Left ventricle myocardium inferior (tissue), 1 donor: Measurements from ENCODE around the gene PAX5. TPM values are rescaled to one million over a fixed set of nuclear protein-coding genes. Genes with fewer than 3 reads are reported as not detected.

Experiments
- DNase-seq: peaks from one replicate; pipeline ENCODE4 v3.0.0-alpha.2; 2020
- H3K27ac ChIP-seq: fragments of 200-600 bp; replicated peaks from 2 replicates; pipeline ENCODE4 v1.8.0; 2021
- H3K27me3 ChIP-seq: fragments of 200-600 bp; 2 replicates; pipeline ENCODE4 v1.8.0; 2021; ENCODE audit warnings: low read depth
- H3K36me3 ChIP-seq: fragments of 200-600 bp; 2 replicates; pipeline ENCODE4 v1.8.0; 2021
- H3K4me1 ChIP-seq: fragments of 200-600 bp; 2 replicates; pipeline ENCODE4 v1.8.0; 2021
- H3K4me3 ChIP-seq: fragments of 200-600 bp; 2 replicates; pipeline ENCODE4 v1.8.0; 2021; ENCODE audit warnings: mild to moderate bottlenecking, moderate library complexity
- H3K9me3 ChIP-seq: fragments of 200-600 bp; replicated peaks from 2 replicates; pipeline ENCODE4 v1.8.0; 2021
- intact Hi-C: fragments of 100-400 bp; cut with micrococcal nuclease; formaldehyde crosslinking; loops from one replicate; pipeline ENCODE4 v1.11.0; 2022
- total RNA-seq: library from RNA; stranded (reverse); fragmentation: NEBNext Ultra II Directional; extraction: Animal tissue kit (Norgen Biotek cat#: 25700); gene quantifications from one replicate; pipeline ENCODE4 v1.2.1, GENCODE V29; 2021
- TF ChIP-seq, protein P1 (sequence below): fragments of 200-600 bp; IDR thresholded peaks from 2 replicates; pipeline ENCODE4 v1.8.0; 2021; ENCODE audit warnings: antibody characterized with exemption, mild to moderate bottlenecking, borderline replicate concordance
- donor health status: DM: no; HTN: yes; CAD: no; lungs with severe emphysema.

Gene PAX5
- total RNA-seq, 1 donor from 2014 or later: not detected

- Histone ChIP-seq H3K27me3 (peaks cover 64% of the 10 kb centered on the region), H3K4me1 (no peaks in the 10 kb centered on the region), H3K9me3 (no peaks in the 10 kb centered on the region), H3K4me3 (no peak overlapping the region), H3K36me3 (no peaks in the 10 kb centered on the region), H3K27ac (no peak overlapping the region)
- TF ChIP-seq, protein P1, sequence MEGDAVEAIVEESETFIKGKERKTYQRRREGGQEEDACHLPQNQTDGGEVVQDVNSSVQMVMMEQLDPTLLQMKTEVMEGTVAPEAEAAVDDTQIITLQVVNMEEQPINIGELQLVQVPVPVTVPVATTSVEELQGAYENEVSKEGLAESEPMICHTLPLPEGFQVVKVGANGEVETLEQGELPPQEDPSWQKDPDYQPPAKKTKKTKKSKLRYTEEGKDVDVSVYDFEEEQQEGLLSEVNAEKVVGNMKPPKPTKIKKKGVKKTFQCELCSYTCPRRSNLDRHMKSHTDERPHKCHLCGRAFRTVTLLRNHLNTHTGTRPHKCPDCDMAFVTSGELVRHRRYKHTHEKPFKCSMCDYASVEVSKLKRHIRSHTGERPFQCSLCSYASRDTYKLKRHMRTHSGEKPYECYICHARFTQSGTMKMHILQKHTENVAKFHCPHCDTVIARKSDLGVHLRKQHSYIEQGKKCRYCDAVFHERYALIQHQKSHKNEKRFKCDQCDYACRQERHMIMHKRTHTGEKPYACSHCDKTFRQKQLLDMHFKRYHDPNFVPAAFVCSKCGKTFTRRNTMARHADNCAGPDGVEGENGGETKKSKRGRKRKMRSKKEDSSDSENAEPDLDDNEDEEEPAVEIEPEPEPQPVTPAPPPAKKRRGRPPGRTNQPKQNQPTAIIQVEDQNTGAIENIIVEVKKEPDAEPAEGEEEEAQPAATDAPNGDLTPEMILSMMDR: no peak
- intact Hi-C loops: no loop called here
- no peak for DNase-seq
These were observed 225.8 kb downstream of the PAX5 start for GRCh38 chr9:36808251-36808650.

GRCh38 chr9:36803961-36804360, 230.1 kb downstream of the PAX5 start:
- intact Hi-C loops: no loop called here
- Histone ChIP-seq H3K27me3 (peaks cover 58% of the 10 kb centered on the region), H3K4me1 (no peaks in the 10 kb centered on the region), H3K36me3 (no peaks in the 10 kb centered on the region), H3K4me3 (no peak overlapping the region), H3K9me3 (no peaks in the 10 kb centered on the region), H3K27ac (no peak overlapping the region)
- TF ChIP-seq, protein P1: no peak
- DNase-seq: no peak

DNA sequence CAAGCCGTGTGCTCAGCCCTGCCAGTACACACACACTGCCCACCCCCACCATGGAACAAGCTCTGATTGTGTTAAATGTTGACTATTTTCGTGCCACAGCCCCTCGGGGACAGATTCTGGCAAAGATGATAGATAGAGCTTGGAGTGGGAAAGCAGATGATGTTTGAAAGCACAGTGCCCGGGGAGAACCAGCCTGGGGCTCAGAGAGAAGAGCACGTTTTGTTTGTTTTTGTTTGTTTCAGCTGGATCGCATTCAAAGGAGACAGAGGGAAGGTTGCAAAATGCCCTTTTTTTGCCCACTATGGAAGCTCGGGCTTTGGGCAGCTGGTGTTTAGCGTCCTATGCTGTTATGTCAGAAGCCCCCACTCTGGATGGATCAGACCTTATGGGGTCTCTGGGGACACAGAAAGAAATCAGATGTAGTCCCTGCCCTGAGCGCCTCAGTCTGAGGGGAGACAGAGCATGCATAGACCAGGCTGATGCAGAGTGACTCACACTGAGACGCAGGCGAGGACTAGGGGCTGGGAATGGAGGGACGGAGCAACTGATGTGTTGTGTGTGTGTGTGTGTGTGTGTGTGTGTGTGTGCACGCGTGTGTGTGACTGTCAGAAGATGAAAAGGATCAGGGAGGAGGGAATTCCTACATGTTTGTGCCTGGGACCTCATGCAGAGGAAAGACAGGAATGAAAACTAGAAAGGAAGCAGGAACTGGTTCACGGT, 231.7 kb downstream of the PAX5 start:
- Histone ChIP-seq H3K4me1 (no peaks in the 10 kb centered on the region), H3K9me3 (no peaks in the 10 kb centered on the region), H3K36me3 (no peaks in the 10 kb centered on the region), H3K27me3 (peaks cover 65% of the 10 kb centered on the region), H3K4me3 (no peak overlapping the region), H3K27ac (no peak overlapping the region)
- DNase-seq: no peak
- TF ChIP-seq, protein P1: no peak
- intact Hi-C loops: no loop called here

GRCh38 chr9:36800455-36800854, 233.6 kb downstream of the PAX5 start:
- no peaks in the 10 kb centered on the region for H3K9me3 ChIP-seq
- intact Hi-C loops: no loop called here
- H3K27ac ChIP-seq: no peak overlapping the region
- peaks cover 64% of the 10 kb centered on the region for H3K27me3 ChIP-seq
- H3K36me3 ChIP-seq: no peaks in the 10 kb centered on the region
- TF ChIP-seq, protein P1: no peak
- no peaks in the 10 kb centered on the region for H3K4me1 ChIP-seq
- no peak for DNase-seq
- no peak overlapping the region for H3K4me3 ChIP-seq

- TF ChIP-seq, protein P1: no peak
- Histone ChIP-seq H3K36me3 (no peaks in the 10 kb centered on the region), H3K27me3 (peaks cover 61% of the 10 kb centered on the region), H3K9me3 (peaks cover 4% of the 10 kb centered on the region), H3K4me1 (no peaks in the 10 kb centered on the region), H3K4me3 (no peak overlapping the region), H3K27ac (no peak overlapping the region)
- intact Hi-C loops: no loop called here
- DNase-seq: no peak
These were observed 235.6 kb downstream of the PAX5 start for GRCh38 chr9:36798350-36799065.
